PFSK-1 (cell line): ENCODE data around the gene EIF1B.

Experiments used
- POLR2AphosphoS5 ChIP-seq: IDR thresholded peaks from 2 replicates; pipeline ENCODE4 v1.6.1; 2012; ENCODE audit warnings: low read depth, mild to moderate bottlenecking, control low read depth, low read length, moderate library complexity
- REST ChIP-seq, 2 experiments: IDR thresholded peaks; 2 replicates each; pipeline versions ENCODE4 v1.6.1 to v1.8.0; 2011 to 2012; ENCODE audit warnings: low read depth in 2 of 2, low read length in 2 of 2, control low read depth in 1 of 2, inconsistent platforms in 1 of 2, mild to moderate bottlenecking in 1 of 2, moderate library complexity in 1 of 2; ENCODE audit not compliant: insufficient read depth in 1 of 2
- SIN3A ChIP-seq: IDR thresholded peaks from 2 replicates; pipeline ENCODE4 v1.6.1; 2012; ENCODE audit warnings: mild to moderate bottlenecking, low read length, moderate library complexity, borderline replicate concordance; ENCODE audit not compliant: insufficient read depth

DNA sequence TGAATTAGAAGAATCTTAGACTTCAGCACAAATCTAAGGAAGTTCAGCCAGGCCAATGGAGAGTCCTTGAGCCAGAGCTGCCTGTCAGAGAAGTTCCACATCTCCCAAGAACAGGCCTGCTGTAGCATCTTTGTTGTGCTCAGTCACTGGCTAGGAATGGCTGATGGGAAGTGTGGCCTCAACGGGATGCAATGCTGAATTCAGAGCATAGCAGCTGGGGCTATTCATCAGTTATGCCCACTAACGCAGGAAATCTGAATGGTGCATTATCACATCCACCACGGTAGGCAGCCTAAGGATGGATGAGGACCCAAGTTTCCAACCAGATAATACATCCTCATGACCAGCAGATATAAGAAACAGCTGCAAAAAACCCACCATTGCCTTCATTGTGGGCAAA lies 3.2 kb upstream of the EIF1B start:
- TF ChIP-seq POLR2AphosphoS5 (no peak), SIN3A (no peak), REST (IDR thresholded peaks at IDR 0.05; ENCODE audit: insufficient read depth in 1 of 2, low read depth in 2 of 2, low read length in 2 of 2) (no peak)
